Measurements from ENCODE around the gene FAM227B.
"Not testable (repeated sequence)": the region's sequence is repeated elsewhere in the genome, so short reads cannot be mapped to it uniquely, and the experiment has no call there.

The FAM227B gene, protein sequence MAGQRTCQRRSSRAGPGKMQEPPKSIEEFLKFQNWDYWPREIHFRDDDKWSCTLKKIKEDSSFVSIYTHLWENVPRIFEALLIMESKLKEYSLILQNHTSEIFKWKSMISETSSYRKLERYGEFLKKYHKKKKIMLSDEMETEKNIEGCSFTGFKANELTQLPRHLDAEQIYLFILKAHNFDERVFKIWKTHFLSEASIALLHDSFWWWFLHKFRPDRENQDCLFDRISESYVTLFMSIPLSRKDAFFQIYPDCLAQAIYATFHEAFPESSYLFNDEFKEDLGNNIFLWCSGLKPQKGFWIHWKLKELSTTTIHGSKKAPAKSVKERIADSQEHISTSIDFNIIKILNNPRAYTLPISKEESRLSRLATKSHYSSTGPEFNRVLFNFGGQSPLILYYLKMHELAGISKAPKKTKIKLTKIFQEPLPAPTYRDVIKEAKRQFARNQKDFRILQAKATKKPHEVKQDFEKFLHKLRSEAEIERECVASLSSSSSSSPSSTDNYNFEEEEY
- total RNA-seq: 0.12 to 0.92 (median 0.33) reads per million in 18 experiments

DNA sequence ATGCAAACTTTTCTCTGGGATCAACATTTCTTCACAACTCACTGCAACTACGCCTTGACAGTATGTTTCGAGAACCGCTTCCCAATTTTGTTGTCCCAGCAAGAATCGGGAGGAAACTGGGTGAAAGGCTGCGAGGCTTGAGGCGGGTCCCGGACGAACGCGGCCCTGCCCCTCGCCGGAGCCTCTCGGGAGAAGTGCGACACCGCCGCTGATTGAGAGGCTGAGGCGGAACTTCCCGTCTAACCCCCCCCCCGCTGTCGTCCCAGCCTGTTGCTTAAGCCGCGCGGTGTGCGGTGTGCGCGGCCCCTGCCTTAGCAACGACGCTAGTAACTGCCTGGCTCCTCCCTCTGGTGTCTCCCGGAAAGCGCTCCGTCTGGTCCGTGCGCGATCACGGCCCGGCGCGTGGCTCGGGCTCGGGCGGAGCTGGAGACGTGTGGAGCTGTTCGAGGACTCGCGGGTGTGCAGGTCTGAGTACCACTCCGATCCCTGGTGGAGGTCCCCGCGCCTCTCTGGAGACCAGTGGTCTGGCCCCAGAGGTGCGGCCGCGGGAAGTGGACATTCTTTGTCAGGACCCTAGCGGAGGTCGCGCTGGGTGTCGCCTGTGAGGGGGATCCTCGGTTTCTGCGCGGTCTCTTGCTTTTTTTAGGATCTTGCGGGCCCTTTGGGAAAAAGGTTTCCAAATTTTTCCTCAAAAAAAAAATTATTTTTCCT lies at the start of gene FAM227B, which contains the start of gene DTWD1:
Gene FAM227B, minus strand, starts transcription at position 161 of the 711 bp plus-strand sequence. CDS start 5,647 bp downstream, outside the sequence.
Gene DTWD1, plus strand, starts transcription at position 391 of the 711 bp plus-strand sequence. CDS start 4,120 bp downstream, outside the sequence.
- peak; percentile 99 for DNase-seq

DNA sequence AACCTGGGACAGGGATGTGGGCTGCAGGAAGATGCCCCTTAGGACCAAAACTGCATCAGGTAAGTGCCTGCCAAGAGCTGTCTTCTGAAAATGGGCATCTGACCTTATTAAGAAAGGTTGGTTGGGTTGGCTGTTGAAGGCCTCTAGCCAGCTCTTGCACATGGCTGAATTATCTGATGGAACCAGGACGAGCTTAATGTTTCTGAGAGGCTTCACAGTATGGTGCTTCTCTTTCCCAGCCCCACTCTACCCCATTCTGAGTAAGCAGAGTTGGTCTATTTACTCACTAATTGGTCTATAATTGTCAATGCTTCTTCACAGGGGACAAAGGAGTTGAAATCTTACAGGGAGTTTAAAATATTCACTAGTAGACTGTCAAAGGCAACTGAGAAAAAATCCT lies 48.7 kb upstream of the FAM227B start:
- DNase-seq: no peak

DNA sequence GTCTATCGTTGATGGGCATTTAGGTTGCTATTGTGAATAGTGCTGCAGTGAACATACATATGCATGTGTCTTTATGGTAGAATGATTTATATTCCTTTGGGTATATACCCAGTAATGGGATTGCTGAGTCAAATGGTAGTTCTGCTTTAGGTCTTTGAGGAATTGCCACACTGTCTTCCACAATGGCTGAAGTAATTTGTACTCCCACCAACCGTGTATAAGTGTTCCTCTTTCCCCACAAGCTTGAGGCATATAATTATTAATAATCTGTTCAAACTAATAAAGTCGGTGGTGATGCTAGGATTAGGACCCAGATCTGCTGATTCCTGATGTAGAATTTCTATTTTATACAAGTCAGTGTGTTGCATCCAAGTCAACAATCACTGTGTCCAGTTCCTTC lies 45.9 kb upstream of the FAM227B start:
- DNase-seq: peak; percentile 69 to 70

DNA sequence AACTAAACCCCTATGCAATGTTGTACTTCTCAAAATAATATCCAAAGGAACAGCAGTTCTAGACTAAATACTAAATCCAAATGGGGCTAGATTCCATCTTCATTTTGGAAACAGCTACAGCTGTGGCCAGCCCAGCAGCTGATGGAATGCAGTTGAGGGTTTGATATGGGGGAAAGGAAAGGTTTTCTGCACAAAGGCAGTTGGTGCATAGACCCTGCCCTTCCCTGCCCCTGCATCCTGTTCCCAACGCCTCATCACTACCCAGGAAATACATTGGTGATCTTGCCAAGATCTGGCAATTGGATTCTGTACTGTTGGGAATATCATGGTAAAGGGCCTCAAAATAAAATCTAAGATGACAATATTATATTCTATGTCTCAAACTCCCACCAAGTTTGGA lies 44.1 kb upstream of the FAM227B start:
- no peak for DNase-seq

DNA sequence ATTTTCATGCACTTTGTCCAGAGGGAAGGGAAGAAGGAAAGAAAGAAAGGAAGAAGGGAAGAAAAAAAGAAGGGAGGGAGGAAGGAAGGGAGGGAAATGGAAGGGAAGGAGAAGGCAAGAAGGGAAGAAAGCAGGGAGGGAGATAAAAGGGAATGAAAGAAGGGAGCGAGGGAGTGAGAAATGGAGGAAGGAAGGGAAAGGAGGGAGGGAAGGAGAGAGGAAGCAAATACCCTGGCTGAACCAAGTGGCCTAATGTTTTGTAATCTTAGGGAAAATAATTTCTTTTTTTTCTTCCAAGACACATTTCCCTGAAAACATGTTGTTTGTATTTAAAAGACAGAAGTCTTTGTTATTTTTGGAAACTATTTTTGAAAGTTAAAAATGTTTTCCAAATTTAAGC lies 36.1 kb upstream of the FAM227B start:
- no peak for DNase-seq

DNA sequence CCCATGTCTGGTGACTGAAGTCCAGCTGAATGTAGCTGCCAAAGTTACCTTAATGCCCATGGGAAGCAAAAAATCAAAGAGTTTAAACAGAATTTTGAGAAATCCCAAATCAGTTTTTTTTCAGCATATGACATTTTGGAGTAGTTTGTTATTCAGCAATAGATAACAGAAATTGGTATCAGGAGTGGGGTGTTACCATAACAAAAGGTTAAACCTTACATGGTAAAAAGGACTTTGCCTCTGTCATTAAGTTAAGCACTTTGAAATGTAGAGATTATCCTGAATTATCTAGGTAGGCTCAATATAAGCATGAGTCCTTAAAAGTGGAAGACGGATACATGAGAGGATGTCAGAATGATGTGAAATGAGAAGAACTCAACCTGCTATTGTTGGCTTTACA lies 32.3 kb upstream of the FAM227B start:
- DNase-seq: no peak

DNA sequence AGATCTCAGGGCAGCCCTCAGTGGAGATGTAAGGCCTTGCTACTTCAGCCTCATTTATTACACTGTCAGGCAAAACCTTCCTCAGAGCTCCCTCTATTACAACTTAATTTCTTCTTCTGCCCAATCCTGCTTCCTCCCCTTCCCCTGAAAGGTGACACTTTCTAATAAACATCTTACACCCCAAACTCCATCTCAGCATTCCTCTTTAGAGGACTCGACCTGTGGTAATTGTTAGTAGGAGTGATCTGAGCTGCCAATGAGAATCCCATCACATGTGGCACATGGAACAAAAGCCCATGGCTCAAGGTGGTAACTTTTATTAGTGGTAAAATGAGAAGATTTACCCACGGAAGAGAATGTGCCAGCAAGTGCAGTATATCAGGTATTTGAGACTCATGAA lies 30.1 kb upstream of the FAM227B start:
- no peak for DNase-seq

DNA sequence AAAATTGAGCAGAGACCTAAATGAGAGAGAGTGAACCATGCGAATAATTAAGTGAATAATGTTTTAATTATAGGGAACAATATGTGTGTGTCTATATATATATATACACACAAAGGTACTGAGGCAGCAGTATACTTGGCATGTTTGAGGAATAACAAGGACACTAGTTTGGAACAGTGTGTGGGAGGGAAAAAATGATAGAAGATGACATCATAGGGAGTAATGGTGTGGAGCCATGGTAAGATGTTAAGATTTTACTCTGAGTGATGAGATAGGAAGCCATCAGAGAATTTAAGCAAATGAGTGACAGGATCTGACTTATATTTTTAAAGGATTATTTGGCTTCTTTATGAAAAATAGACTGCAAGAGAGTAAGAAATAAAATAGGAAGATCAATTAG lies 29.4 kb upstream of the FAM227B start:
- DNase-seq: no peak

DNA sequence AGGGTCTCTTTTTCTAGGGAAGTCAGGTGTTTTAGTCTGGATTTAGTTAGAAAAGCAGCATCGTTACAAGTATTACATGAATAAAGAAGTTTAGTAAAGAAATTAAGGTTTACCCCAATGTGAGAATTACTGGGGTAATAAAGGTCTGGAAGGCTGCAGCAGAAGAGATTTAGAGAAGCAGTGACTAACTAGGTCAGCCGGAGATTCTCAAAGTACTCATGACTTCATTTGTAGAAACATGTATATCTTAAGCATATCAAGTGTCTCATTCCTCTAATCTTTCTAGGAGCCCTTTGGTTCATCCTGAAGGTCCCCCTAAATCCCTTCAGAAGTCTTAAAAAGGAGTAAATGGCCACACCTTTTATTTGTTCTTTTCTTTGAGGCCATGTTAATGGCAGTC lies 26.3 kb upstream of the FAM227B start:
- DNase-seq: no peak

DNA sequence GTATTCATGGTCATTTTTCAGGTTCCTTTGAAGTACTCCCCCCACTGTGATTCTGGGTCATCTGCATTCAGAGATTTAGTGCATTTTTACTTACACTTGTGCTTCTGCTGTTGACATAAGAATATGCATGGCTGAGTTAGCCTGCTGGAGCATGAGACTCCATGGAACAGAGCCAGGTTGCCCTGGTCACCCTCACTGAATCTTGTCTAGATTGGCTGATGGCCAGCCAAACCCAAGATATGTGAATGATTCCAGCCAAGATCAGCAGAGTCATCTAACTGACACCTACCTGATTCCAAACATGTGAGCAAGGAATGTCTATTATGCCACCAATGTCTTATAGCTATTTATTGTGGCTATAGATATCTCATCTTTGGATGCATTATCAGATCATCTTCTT lies 25.3 kb upstream of the FAM227B start:
- DNase-seq: no peak

DNA sequence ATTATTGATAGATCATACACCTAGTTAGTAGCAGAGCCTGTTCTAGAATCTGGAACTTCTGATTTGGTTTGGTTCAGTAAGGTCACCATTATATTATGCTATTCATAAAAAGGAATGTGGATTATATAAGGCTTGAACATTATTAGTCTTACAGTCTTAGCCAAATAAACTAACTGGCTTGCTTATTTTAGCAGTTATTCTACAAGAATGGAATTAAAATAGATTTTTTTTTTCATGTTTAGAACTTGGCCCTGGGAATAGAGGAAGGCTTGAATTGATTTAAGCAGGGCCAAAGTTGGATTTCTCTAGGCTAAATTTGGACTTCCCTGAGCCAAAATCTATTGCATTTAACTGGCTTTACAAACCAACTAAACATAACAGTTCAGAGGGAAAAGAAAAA lies 24.7 kb upstream of the FAM227B start:
- no peak for DNase-seq

DNA sequence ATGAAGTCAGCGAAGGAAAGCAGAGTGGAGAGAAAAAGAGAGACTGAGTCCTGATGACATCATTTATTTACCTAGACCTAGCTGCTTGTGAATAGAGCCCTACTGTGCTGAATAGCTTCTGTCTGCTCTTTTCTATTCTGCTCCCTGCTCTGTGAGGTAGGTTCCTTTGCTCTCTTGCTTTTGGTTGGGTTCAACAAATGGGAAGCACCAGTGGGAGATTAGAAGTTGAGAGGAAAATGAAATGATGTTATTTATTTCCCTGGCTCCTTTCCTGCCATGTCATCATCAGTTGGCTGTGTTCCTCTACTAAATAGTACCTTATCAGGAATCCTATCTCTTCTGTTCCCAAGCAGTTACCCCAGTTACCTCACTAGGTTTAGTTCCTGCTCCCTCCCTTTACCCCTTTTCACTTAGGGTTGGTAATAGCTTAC lies 23.8 kb upstream of the FAM227B start:
- DNase-seq: no peak

DNA sequence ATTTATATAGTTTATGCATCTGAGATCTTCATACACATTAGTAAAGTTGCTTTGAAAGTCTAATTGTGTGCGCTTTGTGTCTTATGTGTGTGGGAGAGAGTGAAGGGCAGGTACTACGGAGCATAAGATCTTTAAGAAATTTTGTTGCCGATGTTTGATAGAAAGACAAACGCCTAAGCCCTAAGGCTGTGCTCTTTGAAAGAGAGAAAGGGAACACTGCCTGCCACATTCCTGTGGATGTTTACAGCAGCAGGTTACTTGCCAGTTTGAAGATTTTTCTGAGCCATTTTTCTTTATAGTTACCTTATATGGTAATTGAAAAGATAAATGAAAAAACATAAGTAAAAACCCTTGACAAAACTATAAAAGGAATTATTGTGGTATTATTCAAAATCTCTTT lies 17.2 kb upstream of the FAM227B start:
- no peak for DNase-seq

DNA sequence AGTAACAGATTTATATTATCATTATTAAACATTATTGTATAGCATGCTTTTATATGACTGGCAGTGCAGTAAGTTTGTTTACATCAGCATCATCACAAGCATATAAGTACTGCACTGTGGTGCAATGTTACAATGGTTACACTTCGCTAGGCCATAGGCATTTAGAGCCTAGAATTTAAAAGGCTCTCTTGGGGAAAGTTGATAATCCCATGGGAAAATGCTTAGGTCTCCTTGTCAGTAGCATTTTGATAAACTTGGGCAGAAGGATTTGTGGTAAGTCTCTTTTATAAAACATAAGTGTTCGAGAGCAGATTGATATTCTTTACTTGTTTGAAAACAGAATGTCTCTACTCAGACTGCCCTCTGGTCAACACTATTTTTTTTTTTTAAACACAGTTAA lies 7.8 kb upstream of the FAM227B start:
- no peak for DNase-seq

DNA sequence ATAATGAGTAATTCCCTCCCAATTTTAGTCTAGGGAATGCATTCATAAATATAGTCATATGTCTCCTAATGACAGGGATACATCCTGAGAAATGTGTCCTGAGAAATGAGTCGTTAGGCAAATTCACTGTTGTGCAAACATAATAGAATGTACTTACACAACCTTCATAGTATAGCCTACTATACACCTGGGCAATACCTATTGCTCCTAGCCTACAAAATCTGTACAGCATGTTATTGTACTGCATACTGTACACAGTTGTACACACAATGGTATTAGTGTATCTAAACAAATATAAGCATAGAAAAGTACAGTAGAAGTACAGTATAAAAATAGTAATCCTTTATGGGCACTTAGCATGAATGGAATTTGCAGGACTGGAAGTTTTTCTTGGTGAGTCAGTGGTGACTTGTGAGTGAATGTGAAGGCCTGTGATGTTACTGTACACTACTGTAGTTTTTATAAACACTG lies 6.8 kb upstream of the FAM227B start:
- DNase-seq: no peak

DNA sequence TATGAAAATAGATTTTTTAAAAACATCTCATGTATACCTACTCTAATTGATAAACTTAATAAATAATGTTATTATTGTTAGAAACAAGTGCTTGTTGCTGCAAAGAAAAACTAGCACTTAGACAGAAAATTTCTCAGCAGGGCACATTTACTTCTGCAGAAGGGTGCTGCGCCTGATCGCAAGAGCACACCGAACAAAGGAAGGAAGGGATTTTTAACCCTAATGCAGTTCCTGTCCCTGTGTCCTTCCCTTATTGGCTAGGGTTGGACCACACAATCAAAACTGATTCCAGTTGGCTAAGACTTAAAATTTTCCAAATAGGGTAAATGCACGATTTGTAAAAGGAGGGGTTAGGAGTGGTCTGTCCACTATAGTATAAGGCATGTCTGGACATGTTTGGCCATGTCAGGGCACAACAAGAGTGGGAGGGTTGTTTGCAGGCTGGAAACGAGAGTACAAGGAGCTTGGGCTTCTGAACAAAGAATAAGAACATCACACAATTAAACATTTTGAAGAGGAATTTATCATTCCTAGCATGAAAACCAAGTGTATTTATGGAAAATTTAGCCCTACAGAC lies 4.9 kb upstream of the FAM227B start:
- DNase-seq: no peak

DNA sequence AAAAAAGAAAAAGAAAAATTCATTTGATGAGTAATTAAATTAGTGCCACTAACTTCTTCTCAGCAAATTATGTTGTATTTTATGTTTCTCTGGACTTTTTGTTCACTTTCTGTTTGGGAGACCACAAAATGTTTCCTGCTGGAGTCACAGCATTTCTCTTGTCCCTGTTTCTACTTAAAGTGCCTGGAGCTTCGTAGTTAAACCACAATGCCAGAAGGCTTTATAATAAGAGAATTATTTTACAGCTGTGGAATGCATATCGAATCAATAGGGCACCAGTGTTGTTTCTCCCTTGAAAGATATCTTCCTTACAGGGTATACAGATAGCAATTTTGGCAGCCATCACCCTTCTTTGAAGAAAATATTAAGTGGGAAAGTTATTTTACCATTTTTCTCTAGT lies 3.4 kb upstream of the FAM227B start:
- no peak for DNase-seq

DNA sequence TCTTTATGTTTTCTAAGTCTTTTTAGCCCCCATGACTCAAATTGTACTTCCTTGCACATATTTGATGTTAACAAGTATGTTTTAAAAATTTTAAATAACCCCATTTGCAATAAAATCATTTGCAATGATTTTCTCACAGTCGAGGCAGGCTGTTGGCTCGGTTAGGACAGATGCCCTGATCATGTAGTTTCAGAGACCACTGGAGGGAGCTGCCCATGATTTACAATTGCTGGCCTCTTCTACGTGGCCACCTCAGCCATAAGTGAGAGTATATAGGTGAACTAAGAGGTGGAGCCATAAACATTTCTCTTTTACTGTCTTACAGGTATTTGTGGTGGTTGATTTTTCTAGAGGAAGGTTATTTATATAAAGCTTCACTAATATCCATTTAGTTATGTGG lies 1.9 kb upstream of the FAM227B start:
- DNase-seq: no peak

DNA sequence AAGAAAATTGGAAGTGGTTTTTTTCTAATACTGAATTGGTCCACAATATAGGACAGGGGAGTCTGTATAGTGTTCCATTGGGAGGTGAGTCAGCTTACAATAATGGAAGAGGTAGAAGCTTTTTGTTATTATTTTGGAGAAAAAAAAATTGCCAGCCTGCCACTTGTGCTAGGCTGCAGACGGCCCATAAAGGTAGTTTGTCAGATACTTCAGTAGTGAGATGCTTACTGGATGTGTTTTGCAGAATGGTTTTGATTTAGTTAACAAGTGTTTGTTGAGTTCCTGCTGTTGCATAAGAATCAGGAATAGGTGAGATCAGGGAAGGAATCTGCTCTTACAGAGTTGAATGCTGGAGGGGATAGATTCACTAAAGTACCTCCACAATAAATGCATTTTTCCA lies 1.3 kb upstream of the FAM227B start:
- DNase-seq: no peak

DNA sequence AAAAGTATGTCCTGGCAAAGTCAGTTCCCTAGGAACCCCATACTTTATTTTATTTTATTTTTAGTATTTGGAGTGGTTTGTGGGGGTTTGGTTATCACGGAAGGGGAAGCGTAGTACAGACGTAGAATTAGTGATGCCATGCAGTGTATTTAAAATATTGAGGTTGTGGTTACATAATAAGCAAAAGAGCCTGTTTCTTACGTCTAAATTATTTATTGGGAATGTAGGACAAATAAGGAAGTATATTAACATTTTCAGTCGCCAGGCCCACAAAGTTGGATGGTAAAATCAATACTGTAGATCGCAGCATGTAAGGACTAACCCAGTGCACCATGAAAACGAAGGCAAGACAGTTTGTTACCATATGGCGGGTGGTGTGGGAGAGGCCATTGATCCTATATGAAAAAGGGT lies 788 bp upstream of the FAM227B start:
- peak; percentile 18 to 20 for DNase-seq

DNA sequence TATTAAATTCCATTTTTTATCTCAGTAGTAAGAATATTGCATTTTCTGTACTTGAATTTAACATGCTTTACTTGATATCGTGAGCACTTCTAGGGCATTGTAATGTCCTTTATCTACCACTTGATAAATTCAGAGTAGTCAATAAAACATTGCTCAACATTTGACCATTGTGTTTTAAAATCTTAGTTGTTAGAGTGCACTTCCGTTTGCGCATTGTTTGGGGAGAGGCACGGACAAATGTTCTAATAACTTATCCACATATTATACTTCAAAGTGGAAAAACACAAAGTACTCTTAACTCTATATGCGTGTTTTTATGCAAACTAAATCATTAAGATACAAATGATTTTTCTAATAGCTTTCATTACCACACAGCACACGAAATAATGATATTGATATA lies 419 bp downstream of the FAM227B start:
- peak; percentile 34 to 74 for DNase-seq

DNA sequence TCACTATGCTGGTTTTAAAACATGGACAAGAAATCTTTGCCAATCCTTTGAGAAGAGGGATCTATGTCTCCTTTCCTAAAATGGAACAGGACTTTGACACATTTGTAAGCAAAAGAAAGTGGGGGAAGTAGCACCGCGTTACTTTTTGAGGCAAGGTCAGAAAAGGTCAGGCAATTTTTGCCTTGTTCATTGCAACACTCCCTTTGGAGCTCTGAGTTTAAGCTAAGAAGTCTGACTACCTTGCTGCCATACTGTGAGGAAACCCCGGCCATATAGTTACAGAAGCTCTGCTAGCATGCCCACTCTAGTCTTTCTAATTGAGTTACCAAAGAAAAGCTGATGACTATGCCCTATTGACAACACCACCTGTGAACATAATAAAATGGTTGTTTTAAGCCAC lies 1.4 kb downstream of the FAM227B start:
- no peak for DNase-seq

DNA sequence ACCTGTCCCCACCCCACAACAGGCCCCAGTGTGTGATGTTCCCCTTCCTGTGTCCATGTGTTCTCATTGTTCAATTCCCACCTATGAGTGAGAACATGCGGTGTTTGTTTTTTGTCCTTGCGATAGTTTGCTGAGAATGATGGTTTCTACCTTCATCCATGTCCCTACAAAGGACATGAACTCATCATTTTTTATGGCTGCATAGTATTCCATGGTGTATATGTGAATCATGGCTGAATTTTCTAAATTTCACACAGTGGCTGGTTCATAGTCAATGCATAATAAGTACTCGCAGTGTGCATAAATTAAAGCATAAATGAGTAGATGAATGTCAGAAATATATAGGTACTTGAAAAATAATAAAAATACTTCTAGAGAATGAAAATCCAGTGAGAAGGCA lies 8.4 kb downstream of the FAM227B start:
- not testable (repeated sequence) for DNase-seq
